GM12878 (cell line): ENCODE measurements around the gene SP110. TPM values are rescaled to one million over a fixed set of nuclear protein-coding genes. Genes with fewer than 3 reads are reported as not detected.

Source experiments
- ATAC-seq: fragments of 200-7000 bp; cut with Tn5 transposase; 3 replicates; pipeline ENCODE4 v1.9.1; 2020; ENCODE audit warnings: mild to moderate bottlenecking, moderate library complexity
- BruUV-seq: library from RNA; stranded (reverse); fragments of 400-500 nt; replicated peaks from 2 replicates; lab custom pipeline; 2021; lab: Mats Ljungman, UMichigan
- CTCF ChIA-PET: fragments of 300-600 bp; sonication (Branson Sonifier 250); formaldehyde crosslinking; extraction: SDS; loops from one replicate; lab custom pipeline; 2021; ENCODE audit warnings: inconsistent platforms; lab: Yijun Ruan, JAX
- POLR2A ChIA-PET: fragments of 350-600 bp; formaldehyde crosslinking; extraction: SDS; loops from one replicate; lab custom pipeline; 2021; ENCODE audit warnings: inconsistent platforms; lab: Charles Lee
- RAD21 ChIA-PET: fragments of 300-600 bp; sonication (Branson Sonifier 250); formaldehyde crosslinking; loops from one replicate; lab custom pipeline; 2023; ENCODE audit warnings: antibody characterized with exemption; ENCODE audit not compliant: unreplicated experiment; lab: Charles Lee
- SMC1A ChIA-PET: fragments of 300-600 bp; sonication (Branson Sonifier 250); formaldehyde crosslinking; loops from one replicate; lab custom pipeline; 2023; ENCODE audit not compliant: unreplicated experiment, uncharacterized antibody; lab: Charles Lee
- DNase-seq: peaks from one replicate; pipeline ENCODE4 v3.0.0-alpha.2; 2011; ENCODE audit warnings: low read depth, low spot score
- FAIRE-seq: peaks from 3 replicates; lab custom pipeline; 2011; peaks lifted over from hg19 to GRCh38; lab: Jason Lieb, UNC
- H2AFZ ChIP-seq: 2 replicates; pipeline ENCODE4 v1.6.0; 2011; ENCODE audit warnings: low read depth, low read length, control low read depth; ENCODE audit not compliant: control insufficient read depth
- H3K27ac ChIP-seq: 2 replicates; pipeline ENCODE4 v1.5.1; 2011; ENCODE audit warnings: control low read depth; ENCODE audit not compliant: control insufficient read depth, insufficient read depth
- H3K27me3 ChIP-seq, 2 experiments: replicated peaks in 1 of 2; 2 replicates each; pipeline versions ENCODE4 v1.6.0 to v1.6.1; 2011; ENCODE audit warnings: low read length in 1 of 2; ENCODE audit not compliant: control insufficient read depth in 2 of 2, insufficient read depth in 2 of 2
- H3K36me3 ChIP-seq, 2 experiments: 2 replicates each; pipeline ENCODE4 v1.5.1; 2011; ENCODE audit warnings: low read length in 1 of 2; ENCODE audit not compliant: control insufficient read depth in 2 of 2, insufficient read depth in 2 of 2
- H3K4me1 ChIP-seq: 2 replicates; pipeline ENCODE4 v1.6.1; 2011; ENCODE audit warnings: mild to moderate bottlenecking, low read length, moderate library complexity, mixed read lengths; ENCODE audit not compliant: control insufficient read depth, insufficient read depth
- H3K4me2 ChIP-seq: 2 replicates; pipeline ENCODE4 v1.6.0; 2011; ENCODE audit warnings: control low read depth; ENCODE audit not compliant: control insufficient read depth, insufficient read depth
- H3K4me3 ChIP-seq: fragments of 200-600 bp; sonication (generic); 2 replicates; pipeline ENCODE4 v1.5.1; 2016
- H3K79me2 ChIP-seq: 2 replicates; pipeline ENCODE4 v1.6.0; 2011; ENCODE audit warnings: low read length; ENCODE audit not compliant: control insufficient read depth, insufficient read depth
- H3K9ac ChIP-seq: 2 replicates; pipeline ENCODE4 v1.8.0; 2011; ENCODE audit warnings: low read length, control low read depth, mixed read lengths; ENCODE audit not compliant: control insufficient read depth, insufficient read depth
- H3K9me3 ChIP-seq: replicated peaks from 3 replicates; pipeline ENCODE4 v1.5.1; 2011; ENCODE audit warnings: mild to moderate bottlenecking, low read length; ENCODE audit not compliant: control insufficient read depth, insufficient read depth
- H4K20me1 ChIP-seq: 2 replicates; pipeline ENCODE4 v1.6.0; 2011; ENCODE audit not compliant: control insufficient read depth, insufficient read depth
- ASH2L ChIP-seq: fragments of 300-600, 200-600 bp; sonication (generic); IDR thresholded peaks from 2 replicates; pipeline ENCODE4 v1.6.1; 2017; ENCODE audit warnings: low read depth, mild to moderate bottlenecking, borderline replicate concordance
- BACH1 ChIP-seq: fragments of 450-650 bp; IDR thresholded peaks from 2 replicates; pipeline ENCODE4 v1.6.1; 2017; ENCODE audit warnings: mild to moderate bottlenecking, borderline replicate concordance
- CBFB ChIP-seq: IDR thresholded peaks from 2 replicates; pipeline ENCODE4 v1.6.1; 2016; ENCODE audit warnings: antibody characterized with exemption, low read depth
- HDAC6 ChIP-seq: fragments of 200-600 bp; sonication (generic); IDR thresholded peaks from one replicate; pipeline ENCODE4 v1.8.0; 2017; ENCODE audit warnings: antibody characterized with exemption; ENCODE audit not compliant: unreplicated experiment
- PAX5 ChIP-seq: IDR thresholded peaks from 2 replicates; pipeline ENCODE4 v1.6.1; 2011; ENCODE audit warnings: low read depth, low read length, borderline replicate concordance
- POU2F2 ChIP-seq: IDR thresholded peaks from 3 replicates; pipeline ENCODE4 v1.6.1; 2011; ENCODE audit warnings: low read depth, mild to moderate bottlenecking, low read length, borderline replicate concordance
- RUNX3 ChIP-seq: IDR thresholded peaks from 2 replicates; pipeline ENCODE4 v1.6.1; 2012; ENCODE audit warnings: low read length, inconsistent platforms
- SIX5 ChIP-seq: IDR thresholded peaks from 2 replicates; pipeline ENCODE4 v1.6.1; 2011; ENCODE audit warnings: mild to moderate bottlenecking, low read depth, low read length, moderate library complexity; ENCODE audit not compliant: severe bottlenecking
- SMARCA5 ChIP-seq: fragments of 450-650 bp; IDR thresholded peaks from 2 replicates; pipeline ENCODE4 v1.6.1; 2017; ENCODE audit warnings: mild to moderate bottlenecking
- SREBF1 ChIP-seq: IDR thresholded peaks from 2 replicates; pipeline ENCODE4 v1.6.1; 2012; ENCODE audit warnings: mild to moderate bottlenecking, low read length
- ZNF217 ChIP-seq: fragments of 450-650 bp; IDR thresholded peaks from 2 replicates; pipeline ENCODE4 v1.6.1; 2017; ENCODE audit warnings: antibody characterized with exemption, mild to moderate bottlenecking
- WGBS: methylation state at CpG from one replicate; pipeline ENCODE4 v1.1.6; 2016; ENCODE audit warnings: low lambda C conversion rate; ENCODE audit not compliant: insufficient replicate concordance, insufficient coverage; ENCODE audit errors: missing lambda C conversion rate; 5-methylcytosine and 5-hydroxymethylcytosine counted together
- in situ Hi-C: fragments of 300-500 bp; cut with MboI; formaldehyde crosslinking; loops from 9 replicates; pipeline ENCODE4 v1.14.3; 2018; ENCODE audit warnings: mixed read lengths
- intact Hi-C: fragments of 100-400 bp; cut with micrococcal nuclease; formaldehyde crosslinking; loops from one replicate; pipeline ENCODE4 v1.14.2; 2022; ENCODE audit not compliant: unreplicated experiment
- polyA plus RNA-seq, 11 experiments: library from polyadenylated mRNA; depleted of rRNA in 4 of 11; unstranded in 6 of 11; stranded (reverse) in 5 of 11; fragments of >200 nt; fragmentation: Nextera tagmentation in 4 of 11; fragmentation: Illumina TruSeq in 1 of 11; extraction: Ambion mirVana in 4 of 11; extraction: Trizol in 1 of 11; gene quantifications; 1 replicate in 1 of 11; 2 replicates in 10 of 11; pipeline versions ENCODE4 v1.2.1 to v1.2.3, GENCODE V29; 2011 to 2016; ENCODE audit warnings: inconsistent platforms in 2 of 11, missing spikeins in 2 of 11, low read depth in 1 of 11
- total RNA-seq, 4 experiments: library from RNA; depleted of rRNA in 3 of 4; stranded (reverse); fragments of >200 nt in 3 of 4; fragmentation: Illumina TruSeq in 1 of 4; extraction: Trizol in 1 of 4; gene quantifications; 2 replicates each; pipeline versions ENCODE4 v1.2.1 to v1.2.3, GENCODE V29; 2013 to 2021
- TF ChIP-seq, protein P1 (sequence below), 3 experiments: IDR thresholded peaks in 2 of 3; conservative IDR thresholded peaks in 1 of 3; 2 replicates each; pipeline ENCODE4 v1.5.1; 2011; ENCODE audit warnings: low read depth in 3 of 3, low read length in 3 of 3, mild to moderate bottlenecking in 3 of 3, control low read depth in 2 of 3, moderate library complexity in 2 of 3, inconsistent platforms in 1 of 3, mixed read lengths in 1 of 3; ENCODE audit not compliant: control insufficient read depth in 2 of 3, insufficient read depth in 1 of 3; ENCODE audit errors: extremely low read depth in 1 of 3

Gene SP110
- total and polyA plus RNA-seq, 10 of the 15 experiments (the other 5 are each of a cell fraction or from before 2014, with no cell fraction given), result 81.2 to 149 (median 100) TPM

DNA sequence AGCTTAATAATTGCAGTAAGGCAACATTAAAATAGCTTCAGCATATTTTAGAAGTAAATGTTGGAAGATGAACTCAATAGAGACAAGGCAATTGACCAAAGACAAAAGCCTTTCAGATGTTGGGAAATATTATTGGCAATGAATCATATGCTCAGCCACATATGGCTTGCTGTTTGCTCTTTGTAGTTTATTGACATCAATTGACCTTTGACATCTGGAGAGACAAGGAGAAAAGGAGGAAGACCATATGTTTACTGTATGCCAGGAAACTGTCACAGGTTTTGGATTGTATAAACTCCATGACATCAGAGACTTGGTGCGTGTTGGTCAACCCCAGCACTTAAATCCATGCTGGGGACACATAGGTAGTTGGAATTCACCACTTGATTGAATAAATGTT, 90.4 kb downstream of the SP110 start:
- ChIA-PET CTCF (no interaction called here), SMC1A (no interaction called here), POLR2A (no interaction called here), RAD21 (no interaction called here)
- BruUV-seq, result no TSS peak
- H4K20me1 ChIP-seq, result no peaks in the 10 kb centered on the region
- H3K36me3 ChIP-seq, result no peaks in the 10 kb centered on the region
- ATAC-seq (no peak), FAIRE-seq (no peak), DNase-seq (no peak)
- H3K79me2 ChIP-seq, result no peaks in the 10 kb centered on the region
- in situ Hi-C loops (no loop called here), intact Hi-C loops (no loop called here)
- H3K9me3 ChIP-seq, result peaks cover 7% of the 10 kb centered on the region; the same call in 2 of the 3 replicates
- WGBS, result 81% methylated on average over 1 of the region's 1 CpG
- H3K27me3 ChIP-seq, result no peaks in the 10 kb centered on the region
- no peak for TF ChIP-seq SREBF1
- no peak for TF ChIP-seq ASH2L
- TF ChIP-seq PAX5, result no peak
- TF ChIP-seq, protein P1, sequence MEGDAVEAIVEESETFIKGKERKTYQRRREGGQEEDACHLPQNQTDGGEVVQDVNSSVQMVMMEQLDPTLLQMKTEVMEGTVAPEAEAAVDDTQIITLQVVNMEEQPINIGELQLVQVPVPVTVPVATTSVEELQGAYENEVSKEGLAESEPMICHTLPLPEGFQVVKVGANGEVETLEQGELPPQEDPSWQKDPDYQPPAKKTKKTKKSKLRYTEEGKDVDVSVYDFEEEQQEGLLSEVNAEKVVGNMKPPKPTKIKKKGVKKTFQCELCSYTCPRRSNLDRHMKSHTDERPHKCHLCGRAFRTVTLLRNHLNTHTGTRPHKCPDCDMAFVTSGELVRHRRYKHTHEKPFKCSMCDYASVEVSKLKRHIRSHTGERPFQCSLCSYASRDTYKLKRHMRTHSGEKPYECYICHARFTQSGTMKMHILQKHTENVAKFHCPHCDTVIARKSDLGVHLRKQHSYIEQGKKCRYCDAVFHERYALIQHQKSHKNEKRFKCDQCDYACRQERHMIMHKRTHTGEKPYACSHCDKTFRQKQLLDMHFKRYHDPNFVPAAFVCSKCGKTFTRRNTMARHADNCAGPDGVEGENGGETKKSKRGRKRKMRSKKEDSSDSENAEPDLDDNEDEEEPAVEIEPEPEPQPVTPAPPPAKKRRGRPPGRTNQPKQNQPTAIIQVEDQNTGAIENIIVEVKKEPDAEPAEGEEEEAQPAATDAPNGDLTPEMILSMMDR (IDR thresholded peaks at IDR 0.05 in 2 of 3, conservative IDR thresholded peaks at IDR 0.05 in 1 of 3; ENCODE audit: control insufficient read depth in 2 of 3, extremely low read depth in 1 of 3, insufficient read depth in 1 of 3, low read depth in 3 of 3, low read length in 3 of 3), result no peak
- no peak for TF ChIP-seq BACH1
- TF ChIP-seq SMARCA5, result no peak
- no peak for TF ChIP-seq ZNF217
- TF ChIP-seq CBFB, result no peak
- TF ChIP-seq SIX5, result no peak
- no peak for TF ChIP-seq POU2F2
- TF ChIP-seq RUNX3, result no peak
- TF ChIP-seq HDAC6, result no peak
- H3K27ac ChIP-seq, result no peak overlapping the region
- H3K4me1 ChIP-seq, result 0 out of 2 replicates have a peak, but pooled peaks cover 4% of the 10 kb centered on the region
- H3K4me2 ChIP-seq, result no peak overlapping the region
- no peak overlapping the region for H3K9ac ChIP-seq
- no peak overlapping the region for H2AFZ ChIP-seq
- no peak overlapping the region for H3K4me3 ChIP-seq
